Esophagus squamous epithelium (tissue), 5 donors: Measurements from ENCODE around the gene PSMG3. TPM values are rescaled to one million over a fixed set of nuclear protein-coding genes. Genes with fewer than 3 reads are reported as not detected.

Experiments
- DNase-seq: peaks from one replicate; lab custom pipeline; 2025; lab: John Stamatoyannopoulos, UW
- H3K27ac ChIP-seq, 4 donors: fragments of 200-600 bp; sonication (generic); one replicate each; pipeline ENCODE4 v1.5.1; 2016 to 2019; ENCODE audit warnings: mild to moderate bottlenecking in 1 of 4
- H3K27me3 ChIP-seq, 4 donors: fragments of 200-600 bp; sonication (generic); 1 replicate in 3 of 4; 2 replicates in 1 of 4; pipeline versions ENCODE4 v1.5.1 to v1.6.0; 2017 to 2021; ENCODE audit warnings: antibody characterized with exemption in 1 of 4
- H3K36me3 ChIP-seq, 3 donors: fragments of 200-600 bp; sonication (generic); one replicate each; pipeline ENCODE4 v1.5.1; 2016 to 2019
- H3K4me1 ChIP-seq, 3 donors: fragments of 200-600 bp; sonication (generic); one replicate each; pipeline ENCODE4 v1.5.1; 2017 to 2019
- H3K4me3 ChIP-seq, 4 donors: fragments of 200-600 bp; sonication (generic); 1 replicate in 3 of 4; 2 replicates in 1 of 4; pipeline ENCODE4 v1.5.1; 2016 to 2019; ENCODE audit warnings: mild to moderate bottlenecking in 2 of 4, moderate library complexity in 1 of 4
- H3K9me3 ChIP-seq, 3 donors: fragments of 200-600 bp; sonication (generic); one replicate each; pipeline ENCODE4 v1.5.1; 2016 to 2019
- POLR2A ChIP-seq, 4 donors: fragments of 450-650 bp; IDR thresholded peaks; one replicate each; pipeline ENCODE4 v1.6.1; 2017; ENCODE audit warnings: antibody characterized with exemption in 4 of 4, mild to moderate bottlenecking in 4 of 4, moderate library complexity in 3 of 4
- WGBS, 2 donors: methylation state at CpG; one replicate each; pipeline ENCODE4 v1.1.5; 2018; 5-methylcytosine and 5-hydroxymethylcytosine counted together
- intact Hi-C: fragments of 100-400 bp; cut with DNase I; formaldehyde crosslinking; loops from one replicate; pipeline ENCODE4 v1.15.0; 2022
- total RNA-seq, 4 donors: library from RNA; depleted of rRNA; stranded (reverse); fragments of >200 nt; gene quantifications; one replicate each; pipeline ENCODE4 v1.1.0, GENCODE V29; 2016
- TF ChIP-seq, protein P1 (sequence below), 6 experiments: fragments of 450-650 bp in 4 of 6; fragments of 200-600 bp in 2 of 6; sonication (generic) in 2 of 6; IDR thresholded peaks; one replicate each; pipeline ENCODE4 v1.5.1; 2016 to 2019; ENCODE audit warnings: antibody characterized with exemption in 6 of 6, mild to moderate bottlenecking in 4 of 6, moderate library complexity in 4 of 6
- donor health status: DM: yes; HTN: yes; CAD: no.

Gene PSMG3
- total RNA-seq, 4 donors from 2014 or later = 44.5 to 63.6 (median 47.4) TPM

DNA sequence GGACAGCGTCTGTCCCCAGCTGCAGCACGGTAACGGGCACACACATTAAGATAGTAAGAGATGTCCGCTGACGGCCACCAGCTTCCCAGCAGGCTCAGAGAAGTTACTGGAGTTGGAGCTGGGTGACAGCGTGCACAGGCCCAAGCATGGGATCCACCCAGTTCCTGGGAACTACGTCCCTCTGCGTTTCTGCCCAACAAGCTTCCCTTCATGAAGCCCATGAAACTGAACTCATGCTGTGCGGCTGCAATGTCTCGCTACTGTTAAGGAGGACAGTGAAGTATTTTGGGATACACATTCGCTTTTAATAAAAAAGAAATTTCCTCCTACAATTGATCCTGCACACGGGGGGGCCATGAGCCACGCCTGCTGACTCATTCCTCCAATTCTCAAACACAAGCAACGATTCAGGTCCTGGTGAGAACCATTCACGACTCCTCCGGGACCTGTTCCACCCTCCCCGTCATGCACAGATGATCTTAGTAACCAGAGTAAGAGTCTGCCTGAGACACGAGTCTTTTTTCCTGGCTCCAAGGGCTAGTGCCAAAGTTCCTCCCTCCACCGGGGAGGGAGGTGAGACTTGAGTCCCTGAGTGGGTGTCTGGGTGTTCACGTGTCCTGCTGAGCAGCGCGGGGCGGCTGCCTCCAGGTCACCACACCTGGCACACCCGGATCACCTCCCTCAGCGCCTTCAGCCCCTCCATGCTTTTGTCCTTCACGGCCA lies 2.6 kb downstream of the PSMG3 start:
- intact Hi-C loops = no loop called here

DNA sequence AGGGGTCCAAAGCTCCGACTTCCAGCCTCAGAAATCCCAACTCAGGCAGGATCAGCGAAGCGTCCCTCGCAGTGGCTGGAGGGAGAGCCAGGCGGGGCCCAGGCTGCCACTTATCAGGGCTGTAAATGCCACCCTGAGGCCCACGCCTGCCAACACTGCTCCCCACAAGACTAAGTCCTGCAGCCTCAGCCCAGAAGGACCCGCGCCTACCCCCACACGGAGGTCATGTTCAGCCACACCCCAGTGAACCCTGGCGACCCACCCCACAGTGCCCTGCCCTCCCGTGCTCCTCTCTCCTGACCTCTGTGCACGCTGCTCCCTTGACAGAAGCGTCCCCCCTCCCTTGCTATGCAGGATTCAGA lies 3.2 kb downstream of the PSMG3 start:
- no peak for DNase-seq
- Histone ChIP-seq H3K27me3 (no peaks in the 10 kb centered on the region), H3K9me3 (no peaks in the 10 kb centered on the region), H3K4me1 (peaks cover 32 to 74% (median 46%) of the 10 kb centered on the region in 3 donors), H3K4me3 (peak overlapping the region in 3 of 4 donors; percentile 23 to 32 (median 26)), H3K36me3 (peaks cover 0 to 27% (median 0%) of the 10 kb centered on the region in 3 donors), H3K27ac (peak overlapping the region; percentile 93 to 98 (median 97))
- TF ChIP-seq, protein P1, sequence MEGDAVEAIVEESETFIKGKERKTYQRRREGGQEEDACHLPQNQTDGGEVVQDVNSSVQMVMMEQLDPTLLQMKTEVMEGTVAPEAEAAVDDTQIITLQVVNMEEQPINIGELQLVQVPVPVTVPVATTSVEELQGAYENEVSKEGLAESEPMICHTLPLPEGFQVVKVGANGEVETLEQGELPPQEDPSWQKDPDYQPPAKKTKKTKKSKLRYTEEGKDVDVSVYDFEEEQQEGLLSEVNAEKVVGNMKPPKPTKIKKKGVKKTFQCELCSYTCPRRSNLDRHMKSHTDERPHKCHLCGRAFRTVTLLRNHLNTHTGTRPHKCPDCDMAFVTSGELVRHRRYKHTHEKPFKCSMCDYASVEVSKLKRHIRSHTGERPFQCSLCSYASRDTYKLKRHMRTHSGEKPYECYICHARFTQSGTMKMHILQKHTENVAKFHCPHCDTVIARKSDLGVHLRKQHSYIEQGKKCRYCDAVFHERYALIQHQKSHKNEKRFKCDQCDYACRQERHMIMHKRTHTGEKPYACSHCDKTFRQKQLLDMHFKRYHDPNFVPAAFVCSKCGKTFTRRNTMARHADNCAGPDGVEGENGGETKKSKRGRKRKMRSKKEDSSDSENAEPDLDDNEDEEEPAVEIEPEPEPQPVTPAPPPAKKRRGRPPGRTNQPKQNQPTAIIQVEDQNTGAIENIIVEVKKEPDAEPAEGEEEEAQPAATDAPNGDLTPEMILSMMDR (IDR thresholded peaks at IDR 0.05) = no peak
- no peak for TF ChIP-seq POLR2A (IDR thresholded peaks at IDR 0.05)
- intact Hi-C loops = no loop called here
- WGBS, 2 donors = 11 to 52% methylated on average over 4 to 7 of the region's 13 CpGs

More for the DNA sequence above, 2.6 kb downstream of the PSMG3 start:
- Histone ChIP-seq H3K27ac (peak overlapping the region; percentile 93 to 98 (median 97)), H3K36me3 (peaks cover 0 to 27% (median 0%) of the 10 kb centered on the region in 3 donors), H3K4me1 (peaks cover 32 to 77% (median 47%) of the 10 kb centered on the region in 3 donors), H3K4me3 (peak overlapping the region in 3 of 4 donors; percentile 32 to 83 (median 83)), H3K9me3 (no peaks in the 10 kb centered on the region), H3K27me3 (no peaks in the 10 kb centered on the region)
- WGBS, 2 donors = 35 to 53% methylated on average over 15 to 18 of the region's 26 CpGs
- DNase-seq = no peak
- TF ChIP-seq POLR2A (IDR thresholded peaks at IDR 0.05) = peak in 1 of 4 donors; percentile 19
- TF ChIP-seq, protein P1 (IDR thresholded peaks at IDR 0.05) = no peak

DNA sequence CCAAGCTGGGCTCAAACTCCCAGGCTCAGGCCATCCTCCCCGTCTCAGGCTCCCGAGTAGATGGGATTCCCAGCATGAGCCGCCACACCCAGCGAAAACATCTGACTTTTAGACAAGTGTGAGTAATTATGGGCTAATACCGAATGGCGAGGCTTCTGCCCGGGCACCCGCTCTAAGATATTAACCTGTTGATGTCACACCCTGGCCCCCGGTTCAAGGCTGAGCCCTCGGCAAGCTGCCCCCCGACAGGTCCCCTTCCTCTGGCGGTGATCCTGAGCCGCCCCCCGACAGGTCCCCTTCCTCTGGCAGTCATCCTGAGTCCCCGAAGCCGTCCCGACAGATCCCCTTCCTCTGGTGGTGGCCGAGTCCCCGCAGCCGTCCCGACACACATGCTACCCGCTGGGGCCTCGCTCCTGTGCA lies 5.2 kb downstream of the PSMG3 start:
- Histone ChIP-seq H3K4me3 (peak overlapping the region in 2 of 4 donors; percentile 22 to 26), H3K27me3 (no peaks in the 10 kb centered on the region), H3K27ac (peak overlapping the region; percentile 55 to 98 (median 97)), H3K36me3 (peaks cover 0 to 27% (median 0%) of the 10 kb centered on the region in 3 donors), H3K4me1 (peaks cover 34 to 79% (median 47%) of the 10 kb centered on the region in 3 donors), H3K9me3 (no peaks in the 10 kb centered on the region)
- TF ChIP-seq, protein P1 (IDR thresholded peaks at IDR 0.05) = no peak
- no peak for TF ChIP-seq POLR2A (IDR thresholded peaks at IDR 0.05)
- 32 to 57% methylated on average over 12 to 22 of the region's 23 CpGs for WGBS, 2 donors
- no peak for DNase-seq
- intact Hi-C loops = no loop called here

DNA sequence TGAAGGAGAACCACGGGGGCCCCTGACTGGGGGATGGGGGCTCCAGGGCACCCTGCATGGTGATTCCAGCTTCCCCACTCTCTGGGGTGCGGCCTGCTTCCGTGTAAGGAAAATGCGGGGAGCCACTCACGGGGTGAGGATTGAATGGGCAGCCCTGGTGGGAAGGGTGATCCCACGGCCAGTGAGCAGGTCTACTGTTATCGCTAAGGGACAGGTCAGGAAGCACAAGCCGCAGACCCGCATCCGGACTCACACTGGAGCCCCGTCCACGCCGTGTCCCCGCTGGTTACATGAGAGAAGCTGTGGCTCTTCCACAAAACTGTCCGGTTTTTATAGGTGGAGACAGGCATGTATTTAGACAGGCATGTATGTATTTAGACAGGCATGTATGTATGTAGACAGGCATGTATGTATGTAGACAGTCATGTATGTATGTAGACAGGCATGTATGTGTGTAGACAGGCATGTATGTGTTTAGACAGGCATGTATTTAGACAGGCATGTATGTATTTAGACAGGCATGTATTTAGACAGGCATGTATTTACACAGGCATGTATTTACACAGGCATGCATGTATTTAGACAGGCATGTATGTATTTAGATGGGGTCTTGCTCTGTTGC lies 5.7 kb downstream of the PSMG3 start:
- H3K27ac ChIP-seq = peak overlapping the region; percentile 55 to 98 (median 97)
- 81 to 85% methylated on average over 11 to 14 of the region's 15 CpGs for WGBS, 2 donors
- H3K9me3 ChIP-seq = no peaks in the 10 kb centered on the region
- H3K4me3 ChIP-seq = peak overlapping the region in 2 of 4 donors; percentile 22 to 26
- DNase-seq = no peak
- intact Hi-C loops = no loop called here
- no peaks in the 10 kb centered on the region for H3K27me3 ChIP-seq
- peaks cover 34 to 79% (median 48%) of the 10 kb centered on the region in 3 donors for H3K4me1 ChIP-seq
- TF ChIP-seq, protein P1 (IDR thresholded peaks at IDR 0.05) = no peak
- TF ChIP-seq POLR2A (IDR thresholded peaks at IDR 0.05) = no peak
- H3K36me3 ChIP-seq = peaks cover 0 to 27% (median 0%) of the 10 kb centered on the region in 3 donors

DNA sequence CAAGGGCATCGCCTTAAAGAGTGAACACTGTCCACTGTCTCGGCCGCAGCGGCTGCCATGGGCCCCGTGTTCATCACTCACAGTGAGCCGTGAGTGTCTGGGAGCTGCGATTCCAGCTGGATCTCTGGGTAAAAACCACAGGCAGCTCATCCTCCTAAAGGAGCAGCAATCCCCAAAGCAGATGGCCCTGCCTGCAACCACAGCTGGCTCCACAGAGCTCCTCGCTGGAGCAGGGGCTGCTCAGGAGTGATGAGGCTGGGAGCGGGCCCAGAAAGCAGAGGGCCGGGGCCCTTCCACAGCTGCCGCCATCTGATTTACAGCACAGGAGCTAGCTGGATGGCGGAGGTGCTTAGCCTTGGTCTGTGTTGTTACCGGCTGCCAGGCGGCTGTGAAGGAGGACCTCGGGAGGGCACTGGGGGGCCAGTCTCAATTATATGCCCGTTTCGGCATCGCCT lies 7.2 kb downstream of the PSMG3 start:
- no peak for TF ChIP-seq POLR2A (IDR thresholded peaks at IDR 0.05)
- TF ChIP-seq, protein P1 (IDR thresholded peaks at IDR 0.05) = no peak
- no peak for DNase-seq
- peaks cover 0 to 20% (median 0%) of the 10 kb centered on the region in 3 donors for H3K36me3 ChIP-seq
- H3K4me3 ChIP-seq = no peak overlapping the region
- H3K4me1 ChIP-seq = peaks cover 30 to 79% (median 44%) of the 10 kb centered on the region in 3 donors
- intact Hi-C loops = no loop called here
- 63 to 66% methylated on average over 5 to 7 of the region's 18 CpGs for WGBS, 2 donors
- no peak overlapping the region for H3K27ac ChIP-seq
- H3K27me3 ChIP-seq = no peaks in the 10 kb centered on the region
- no peaks in the 10 kb centered on the region for H3K9me3 ChIP-seq
